Stimulated activated CD4-positive, alpha-beta T cell treated with anti-CD3 and anti-CD28 coated beads, Interleukin-4, amount 100 ng/mL, for 24 hours (primary cell): ENCODE results near the gene PLAAT3.
"Not testable (repeated sequence)": the region's sequence is repeated elsewhere in the genome, so short reads cannot be mapped to it uniquely, and the experiment has no call there.

Experiments
- DNase-seq: peaks from one replicate; pipeline ENCODE4 v3.0.0-alpha.2; 2020

The PLAAT3 gene

GRCh38 chr11:63608353-63609345, 5.6 kb downstream of the PLAAT3 start:
- no peak for DNase-seq

- DNase-seq: no peak
Observed at GRCh38 chr11:63603180-63603518, 11.1 kb downstream of the PLAAT3 start.

GRCh38 chr11:63602290-63603179, 11.7 kb downstream of the PLAAT3 start:
- not testable (repeated sequence) for DNase-seq

- no peak for DNase-seq
Observed at GRCh38 chr11:63599211-63600122, 14.8 kb downstream of the PLAAT3 start.

GRCh38 chr11:63598556-63598955, 15.7 kb downstream of the PLAAT3 start:
- no peak for DNase-seq

- DNase-seq: no peak
Observed at GRCh38 chr11:63595296-63595695, 18.9 kb downstream of the PLAAT3 start.

GRCh38 chr11:63592975-63593395, 21.2 kb downstream of the PLAAT3 start:
- no peak for DNase-seq

- no peak for DNase-seq
Observed at GRCh38 chr11:63590024-63590788, 24.0 kb downstream of the PLAAT3 start.

GRCh38 chr11:63589000-63589399, 25.2 kb downstream of the PLAAT3 start:
- no peak for DNase-seq

- no peak for DNase-seq
Observed at GRCh38 chr11:63586451-63587166, 27.6 kb downstream of the PLAAT3 start.

GRCh38 chr11:63583357-63583677, 30.9 kb downstream of the PLAAT3 start:
- DNase-seq: no peak

- DNase-seq: not testable (repeated sequence)
Observed at GRCh38 chr11:63581224-63581623, 33.0 kb downstream of the PLAAT3 start.

GRCh38 chr11:63578882-63579281, 35.4 kb downstream of the PLAAT3 start:
- not testable (repeated sequence) for DNase-seq

- no peak for DNase-seq
Observed at GRCh38 chr11:63574856-63575602, 39.2 kb downstream of the PLAAT3 start.

GRCh38 chr11:63573881-63574855, 40.1 kb downstream of the PLAAT3 start:
- no peak for DNase-seq

- no peak for DNase-seq
Observed at GRCh38 chr11:63572026-63572688, 42.1 kb downstream of the PLAAT3 start.

- DNase-seq: no peak
Observed at GRCh38 chr11:63569570-63569969, 44.7 kb downstream of the PLAAT3 start.

- peak; percentile 74 for DNase-seq
Observed at GRCh38 chr11:63567044-63567840, 47.0 kb downstream of the PLAAT3 start.
